Kidney epithelial cell (primary cell): ENCODE measurements around the gene UBE3D. TPM values are rescaled to one million over a fixed set of nuclear protein-coding genes. Genes with fewer than 3 reads are reported as not detected.

ENCODE experiments used
- DNase-seq: peaks from one replicate; pipeline ENCODE4 v3.0.0-alpha.2; 2010; ENCODE audit warnings: low read depth
- H3K27me3 ChIP-seq: 2 replicates; pipeline ENCODE4 v1.6.0; 2011; ENCODE audit warnings: low read length; ENCODE audit not compliant: control insufficient read depth, insufficient read depth
- H3K36me3 ChIP-seq: 2 replicates; pipeline ENCODE4 v1.5.1; 2011; ENCODE audit warnings: low read length; ENCODE audit not compliant: control insufficient read depth, insufficient read depth
- H3K4me3 ChIP-seq: 2 replicates; pipeline ENCODE4 v1.5.1; 2011; ENCODE audit warnings: low read depth, mild to moderate bottlenecking, control low read depth, low read length
- CTCF ChIP-seq: IDR thresholded peaks from 2 replicates; pipeline ENCODE4 v1.5.1; 2011; ENCODE audit warnings: mild to moderate bottlenecking, moderate library complexity, low read length, control low read depth, inconsistent platforms; ENCODE audit not compliant: insufficient read depth, poor library complexity, severe bottlenecking
- total RNA-seq: library from RNA; depleted of rRNA; stranded (reverse); fragments of >200 nt; gene quantifications from 2 replicates; pipeline ENCODE4 v1.2.3, GENCODE V29; 2015

Gene UBE3D
- total RNA-seq, 1 donor from 2014 or later, result 11.6 TPM

DNA sequence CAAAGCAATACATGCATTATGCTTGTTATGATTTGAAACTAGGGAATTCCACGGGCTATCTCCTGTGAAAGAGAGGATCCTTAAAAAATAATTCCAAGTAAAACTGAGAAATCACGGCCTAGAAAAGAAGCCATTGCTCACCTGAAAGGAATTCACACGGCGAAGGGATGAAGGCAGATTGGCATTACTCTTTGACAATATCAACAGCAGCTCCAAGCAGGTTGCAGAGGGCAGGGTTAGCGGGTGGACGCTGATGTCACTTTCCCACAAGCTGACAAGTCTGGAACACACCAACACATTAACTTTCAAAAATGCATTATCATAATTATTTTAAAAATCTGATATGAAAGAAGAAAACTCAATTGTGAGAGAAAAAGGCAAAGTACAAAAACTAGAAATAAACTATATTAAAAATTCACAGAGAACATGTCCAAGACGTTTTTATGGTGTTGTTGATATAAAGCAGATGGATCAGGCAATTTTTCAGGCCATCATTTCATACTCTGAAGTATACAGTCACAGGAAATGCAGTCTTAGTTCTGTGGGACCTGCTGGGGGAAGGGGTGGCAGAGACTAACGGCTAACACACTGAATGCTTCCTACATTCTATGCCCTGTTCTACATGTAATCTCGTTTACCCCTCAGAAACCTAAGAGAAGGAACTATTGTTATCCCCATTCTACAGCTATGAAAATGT lies 108.3 kb downstream of the UBE3D start:
- no peaks in the 10 kb centered on the region for H3K36me3 ChIP-seq
- H3K4me3 ChIP-seq, result no peak overlapping the region
- H3K27me3 ChIP-seq, result no peaks in the 10 kb centered on the region
- DNase-seq, result no peak
- TF ChIP-seq CTCF, result no peak

- Histone ChIP-seq H3K4me3 (no peak overlapping the region), H3K27me3 (no peaks in the 10 kb centered on the region), H3K36me3 (no peaks in the 10 kb centered on the region)
- no peak for TF ChIP-seq CTCF
- DNase-seq, result no peak
These were observed 109.8 kb downstream of the UBE3D start for GRCh38 chr6:82955841-82956240.

- no peak overlapping the region for H3K4me3 ChIP-seq
- H3K36me3 ChIP-seq, result no peaks in the 10 kb centered on the region
These were observed 110.6 kb downstream of the UBE3D start for GRCh38 chr6:82954937-82955577.

DNA sequence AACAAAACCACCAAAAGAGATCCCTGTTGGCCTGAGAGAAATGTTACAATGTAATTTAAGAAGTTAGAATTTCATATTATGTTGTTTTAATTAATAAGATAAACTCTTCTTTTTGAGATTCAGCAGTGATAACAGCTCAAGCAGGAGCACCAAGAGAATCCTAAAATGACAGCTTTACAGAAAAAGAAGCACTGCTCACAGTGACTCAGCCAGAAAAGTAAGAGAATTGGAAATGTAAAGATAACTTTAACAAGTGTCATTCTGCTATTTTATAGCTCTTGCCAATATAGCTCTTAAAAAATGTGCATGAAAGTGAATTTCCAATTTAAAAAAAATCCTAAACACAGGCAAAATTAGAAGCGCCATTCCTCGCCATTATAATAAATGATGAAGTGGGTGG lies 111.3 kb downstream of the UBE3D start:
- Histone ChIP-seq H3K36me3 (no peaks in the 10 kb centered on the region), H3K4me3 (no peak overlapping the region), H3K27me3 (no peaks in the 10 kb centered on the region)
- TF ChIP-seq CTCF, result no peak
- no peak for DNase-seq

More at GRCh38 chr6:82954937-82955577, 110.6 kb downstream of the UBE3D start:
- no peak for TF ChIP-seq CTCF
- peak; percentile 75 for DNase-seq
- H3K27me3 ChIP-seq, result no peaks in the 10 kb centered on the region

GRCh38 chr6:82953871-82954270 lies 111.8 kb downstream of the UBE3D start:
- DNase-seq, result no peak
- no peak overlapping the region for H3K4me3 ChIP-seq
- H3K27me3 ChIP-seq, result no peaks in the 10 kb centered on the region
- no peaks in the 10 kb centered on the region for H3K36me3 ChIP-seq
- no peak for TF ChIP-seq CTCF
